OCI-LY7 (cell line): ENCODE data around the gene PPP1R37. TPM values are rescaled to one million over a fixed set of nuclear protein-coding genes. Genes with fewer than 3 reads are reported as not detected.
A peak's percentile ranks its signal among the peaks of the same experiment; 100 is the strongest.

Experiments
- BruUV-seq: library from RNA; stranded (reverse); fragments of 400-500 nt; replicated peaks from 2 replicates; lab custom pipeline; 2021; lab: Mats Ljungman, UMichigan
- CTCF ChIA-PET: fragments of 300-600 bp; sonication (Branson Sonifier 250); formaldehyde crosslinking; loops from one replicate; lab custom pipeline; 2022; ENCODE audit warnings: antibody characterized with exemption; ENCODE audit not compliant: unreplicated experiment; lab: Charles Lee
- POLR2A ChIA-PET: fragments of 300-600 bp; sonication (Branson Sonifier 250); formaldehyde crosslinking; loops from one replicate; lab custom pipeline; 2022; ENCODE audit warnings: antibody characterized with exemption; lab: Charles Lee
- DNase-seq: peaks from one replicate; pipeline ENCODE4 v3.0.0-alpha.2; 2015; ENCODE audit warnings: low spot score
- H2AFZ ChIP-seq: fragments of 200-600 bp; sonication (generic), shearing (Covaris generic); 2 replicates; pipeline ENCODE4 v1.6.1; 2014; ENCODE audit warnings: mild to moderate bottlenecking, antibody characterized with exemption, low read length, moderate library complexity
- H3K27ac ChIP-seq: fragments of 200-600 bp; sonication (generic); 2 replicates; pipeline ENCODE4 v1.5.1; 2014; ENCODE audit warnings: mixed run types, low read depth, mild to moderate bottlenecking, moderate library complexity, low read length, inconsistent platforms; ENCODE audit not compliant: poor library complexity, severe bottlenecking
- H3K36me3 ChIP-seq: fragments of 200-600 bp; sonication (generic); 2 replicates; pipeline ENCODE4 v1.6.1; 2014; ENCODE audit warnings: mild to moderate bottlenecking, antibody characterized with exemption, low read length, moderate library complexity, mixed read lengths; ENCODE audit not compliant: insufficient read depth
- H3K4me1 ChIP-seq: fragments of 200-600 bp; sonication (generic); 2 replicates; pipeline ENCODE4 v1.5.1; 2014; ENCODE audit warnings: mild to moderate bottlenecking, low read length; ENCODE audit not compliant: insufficient read depth, poor library complexity, severe bottlenecking
- H3K4me2 ChIP-seq: fragments of 200-600 bp; sonication (generic); 2 replicates; pipeline ENCODE4 v1.6.1; 2014; ENCODE audit warnings: mild to moderate bottlenecking, low read length
- H3K4me3 ChIP-seq: fragments of 200-600 bp; sonication (generic); 2 replicates; pipeline ENCODE4 v1.5.1; 2014; ENCODE audit warnings: mild to moderate bottlenecking, low read depth, low read length; ENCODE audit not compliant: poor library complexity, severe bottlenecking
- H3K79me2 ChIP-seq: fragments of 200-600 bp; sonication (generic); 2 replicates; pipeline ENCODE4 v1.6.1; 2016; ENCODE audit warnings: low read depth, mild to moderate bottlenecking, low read length, moderate library complexity, mixed read lengths; ENCODE audit not compliant: insufficient read depth
- H3K9me2 ChIP-seq: fragments of 200-600 bp; sonication (generic); 2 replicates; pipeline ENCODE4 v1.6.1; 2016; ENCODE audit warnings: mild to moderate bottlenecking, low read length, mixed read lengths; ENCODE audit not compliant: insufficient read depth
- H3K9me3 ChIP-seq: fragments of 200-600 bp; sonication (generic); 2 replicates; pipeline ENCODE4 v1.6.1; 2014; ENCODE audit warnings: mild to moderate bottlenecking, mixed run types, low read length, mixed read lengths
- H4K20me1 ChIP-seq: fragments of 200-600 bp; sonication (generic); 2 replicates; pipeline ENCODE4 v1.6.1; 2014; ENCODE audit warnings: mild to moderate bottlenecking, antibody characterized with exemption, low read length, moderate library complexity, mixed read lengths; ENCODE audit not compliant: insufficient read depth
- CTCF ChIP-seq: fragments of 200-600 bp; sonication (generic); conservative IDR thresholded peaks from 2 replicates; pipeline ENCODE4 v1.5.1; 2014; ENCODE audit warnings: mild to moderate bottlenecking, antibody characterized with exemption, low read length, moderate library complexity, mixed read lengths
- EZH2phosphoT487 ChIP-seq: fragments of 200-600 bp; sonication (generic); IDR thresholded peaks from 2 replicates; pipeline ENCODE4 v1.6.1; 2018; ENCODE audit warnings: low read depth, borderline replicate concordance, mild to moderate bottlenecking, mixed run types, antibody characterized with exemption, low read length, moderate library complexity, mixed read lengths
- intact Hi-C: fragments of 100-400 bp; cut with micrococcal nuclease; formaldehyde crosslinking; loops from one replicate; pipeline ENCODE4 v1.10.0; 2022; ENCODE audit not compliant: unreplicated experiment
- total RNA-seq, 2 experiments: library from RNA; depleted of rRNA in 1 of 2; stranded (reverse); fragments of >200 nt in 1 of 2; shearing (Covaris generic) in 1 of 2; gene quantifications; 2 replicates each; pipeline ENCODE4 v1.2.3, GENCODE V29; 2014 to 2022

Gene PPP1R37
- total RNA-seq, 2 experiments from 2014 or later: 24.7 to 48.6 TPM

- intact Hi-C loops: loop anchor here (5.0 kb wide), 1 partner anchor 86 kb away; the partner anchor contains the start of genes BLOC1S3 and TRAPPC6A
- no TSS peak for BruUV-seq
- Histone ChIP-seq H3K36me3 (peaks cover 63% of the 10 kb centered on the region), H3K4me1 (peaks cover 34% of the 10 kb centered on the region), H3K4me3 (peak overlapping the region; percentile 92), H3K9me2 (no peaks in the 10 kb centered on the region), H3K4me2 (peak overlapping the region; percentile 99), H3K9me3 (no peaks in the 10 kb centered on the region), H3K27ac (peak overlapping the region; percentile 71), H4K20me1 (peaks cover 13% of the 10 kb centered on the region), H3K79me2 (peaks cover 50% of the 10 kb centered on the region), H2AFZ (peak overlapping the region; percentile 59; the same call in 1 of the 2 replicates)
- ChIA-PET CTCF (interaction anchor here (0.6 to 1.0 kb wide), 3 partner anchors 46 to 525 kb away, joined by 3 read pairs; no protein-coding TSS in a partner anchor), POLR2A (interaction anchor here (0.7 to 1.5 kb wide), 4 partner anchors 11 to 91 kb away, joined by 4 to 5 read pairs (median 4); no protein-coding TSS in a partner anchor)
- TF ChIP-seq EZH2phosphoT487 (no peak), CTCF (no peak)
- DNase-seq: peak; percentile 98
Measured at GRCh38 chr19:45091031-45091923, 1.7 kb upstream of the PPP1R37 start.

GRCh38 chr19:45094137-45094536, 1.2 kb downstream of the PPP1R37 start:
- Histone ChIP-seq H3K27ac (no peak overlapping the region), H3K4me2 (peak overlapping the region; percentile 99), H2AFZ (no peak overlapping the region), H3K4me1 (peaks cover 34% of the 10 kb centered on the region), H4K20me1 (peaks cover 13% of the 10 kb centered on the region), H3K79me2 (peaks cover 64% of the 10 kb centered on the region), H3K9me2 (no peaks in the 10 kb centered on the region), H3K9me3 (no peaks in the 10 kb centered on the region), H3K4me3 (peak overlapping the region; percentile 92), H3K36me3 (peaks cover 45% of the 10 kb centered on the region)
- intact Hi-C loops: loop anchor here (5.0 kb wide), 1 partner anchor 83 kb away; the partner anchor contains the start of genes BLOC1S3 and TRAPPC6A
- TF ChIP-seq EZH2phosphoT487 (no peak), CTCF (no peak)
- BruUV-seq: no TSS peak
- DNase-seq: no peak
- CTCF ChIA-PET: no interaction called here
- POLR2A ChIA-PET: no interaction called here
